HL-60 (cell line): ENCODE measurements around the gene RASSF8.

Experiments
- DNase-seq, 2 experiments: peaks; one replicate each; pipeline ENCODE4 v3.0.0-alpha.2; 2010 to 2020; ENCODE audit warnings: low read depth in 1 of 2, low spot score in 1 of 2
- H3K27ac ChIP-seq: fragments of 250-450 bp; sonication (Bioruptor Pico); replicated peaks from 2 replicates; pipeline ENCODE4 v1.5.1; 2020; ENCODE audit warnings: mild to moderate bottlenecking, moderate library complexity
- H3K27me3 ChIP-seq: fragments of 250-450 bp; sonication (Bioruptor Pico); 2 replicates; pipeline ENCODE4 v1.5.1; 2021; ENCODE audit warnings: mild to moderate bottlenecking, moderate library complexity; ENCODE audit not compliant: insufficient read depth, poor library complexity, severe bottlenecking
- H3K4me3 ChIP-seq: replicated peaks from 2 replicates; pipeline ENCODE4 v1.5.1; 2011; ENCODE audit warnings: mild to moderate bottlenecking, control low read depth, low read length; ENCODE audit not compliant: insufficient read depth
- CTCF ChIP-seq: IDR thresholded peaks from one replicate; pipeline ENCODE4 v1.5.1; 2011; ENCODE audit warnings: low read length, control low read depth, inconsistent platforms; ENCODE audit not compliant: insufficient read depth
- GABPA ChIP-seq: IDR thresholded peaks from 2 replicates; pipeline ENCODE4 v1.6.1; 2012; ENCODE audit warnings: low read depth
- POLR2AphosphoS5 ChIP-seq: IDR thresholded peaks from 2 replicates; pipeline ENCODE4 v1.6.1; 2012; ENCODE audit warnings: low read depth
- REST ChIP-seq: IDR thresholded peaks from 2 replicates; pipeline ENCODE4 v1.6.1; 2012; ENCODE audit warnings: low read depth; ENCODE audit not compliant: insufficient replicate concordance
- SPI1 ChIP-seq: IDR thresholded peaks from 2 replicates; pipeline ENCODE4 v1.6.1; 2012; ENCODE audit warnings: low read depth, mild to moderate bottlenecking, borderline replicate concordance

Gene RASSF8

GRCh38 chr12:26100666-26101349 is 142.3 kb downstream of the RASSF8 start:
- no peak overlapping the region for H3K27ac ChIP-seq
- H3K4me3 ChIP-seq, result no peak overlapping the region
- H3K27me3 ChIP-seq, result no peaks in the 10 kb centered on the region
- no peak for TF ChIP-seq POLR2AphosphoS5
- TF ChIP-seq GABPA, result no peak
- no peak for TF ChIP-seq SPI1
- TF ChIP-seq CTCF, result no peak
- TF ChIP-seq REST, result no peak
- no peak for DNase-seq

GRCh38 chr12:26101350-26101734 is 142.9 kb downstream of the RASSF8 start:
- H3K27me3 ChIP-seq, result no peaks in the 10 kb centered on the region
- H3K27ac ChIP-seq, result no peak overlapping the region
- no peak overlapping the region for H3K4me3 ChIP-seq
- no peak for DNase-seq
- TF ChIP-seq CTCF, result no peak
- no peak for TF ChIP-seq GABPA
- no peak for TF ChIP-seq REST
- TF ChIP-seq SPI1, result no peak
- TF ChIP-seq POLR2AphosphoS5, result no peak

- Histone ChIP-seq H3K4me3 (no peak overlapping the region), H3K27ac (no peak overlapping the region), H3K27me3 (no peaks in the 10 kb centered on the region)
- TF ChIP-seq POLR2AphosphoS5 (no peak), SPI1 (no peak), GABPA (no peak), REST (no peak), CTCF (no peak)
- no peak for DNase-seq
These were observed 143.3 kb downstream of the RASSF8 start for GRCh38 chr12:26101763-26102162.
